Immature natural killer cell (primary cell): ENCODE results near the gene TBC1D14. TPM values are rescaled to one million over a fixed set of nuclear protein-coding genes. Genes with fewer than 3 reads are reported as not detected.

Experiments
- DNase-seq, 3 donors: peaks; one replicate each; pipeline ENCODE4 v3.0.0; 2022; ENCODE audit warnings: mixed read lengths in 1 of 3
- H3K27ac Mint-ChIP-seq, 6 donors: one replicate each; pipeline ENCODE4 v1.8.0; 2020; ENCODE audit warnings: mixed read lengths in 6 of 6, mild to moderate bottlenecking in 5 of 6, inconsistent platforms in 4 of 6, moderate library complexity in 3 of 6
- H3K27me3 Mint-ChIP-seq, 3 donors: one replicate each; pipeline ENCODE4 v1.8.0; 2020 to 2021; ENCODE audit warnings: low read depth in 3 of 3, mild to moderate bottlenecking in 3 of 3, mixed read lengths in 3 of 3, moderate library complexity in 3 of 3, inconsistent platforms in 1 of 3
- H3K36me3 Mint-ChIP-seq, 3 donors: one replicate each; pipeline ENCODE4 v1.8.0; 2020; ENCODE audit warnings: mixed read lengths in 3 of 3, inconsistent platforms in 2 of 3, mild to moderate bottlenecking in 2 of 3
- H3K4me1 Mint-ChIP-seq, 2 donors: one replicate each; pipeline ENCODE4 v1.8.0; 2020; ENCODE audit warnings: inconsistent platforms in 2 of 2, mild to moderate bottlenecking in 2 of 2, mixed read lengths in 2 of 2, moderate library complexity in 1 of 2
- H3K4me3 Mint-ChIP-seq, 5 donors: one replicate each; pipeline ENCODE4 v1.8.0; 2020; ENCODE audit warnings: mild to moderate bottlenecking in 5 of 5, mixed read lengths in 5 of 5, inconsistent platforms in 3 of 5, moderate library complexity in 3 of 5
- H3K9me3 Mint-ChIP-seq, 6 donors: one replicate each; pipeline ENCODE4 v1.8.0; 2020; ENCODE audit warnings: mild to moderate bottlenecking in 6 of 6, mixed read lengths in 6 of 6, inconsistent platforms in 4 of 6, moderate library complexity in 3 of 6
- polyA plus RNA-seq, 3 donors: library from polyadenylated mRNA; unstranded; fragments of 300-500 nt; fragmentation: Illumina TruSeq; gene quantifications; one replicate each; pipeline ENCODE4 v1.2.3, GENCODE V29; 2021

TBC1D14 gene
- polyA plus RNA-seq, 3 donors from 2014 or later: 25.6 to 39.8 (median 26.6) TPM

DNA sequence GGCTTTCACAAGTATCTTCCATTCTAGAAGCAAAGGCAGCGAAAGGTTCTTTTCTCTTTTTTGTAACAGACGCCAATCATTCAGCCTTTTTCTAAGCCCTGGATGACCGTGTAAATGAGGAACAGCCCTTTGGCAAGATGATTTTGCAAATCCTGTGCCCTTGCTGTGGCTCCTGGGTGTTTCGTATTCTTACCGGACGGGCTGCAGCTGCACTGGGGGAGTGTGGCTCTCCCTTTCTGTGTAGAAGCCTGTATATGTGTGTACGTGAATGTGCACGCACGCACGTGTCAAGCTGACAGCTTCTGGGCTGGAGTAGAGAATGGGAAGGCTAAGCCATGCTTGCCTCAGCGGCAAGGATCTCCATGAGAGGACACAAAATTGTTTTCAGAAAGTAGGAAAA lies 150.0 kb downstream of the TBC1D14 start:
- no peak overlapping the region for H3K4me3 Mint-ChIP-seq
- peaks cover 3 to 48% (median 8%) of the 10 kb centered on the region in 3 donors for H3K36me3 Mint-ChIP-seq
- peaks cover 5 to 11% of the 10 kb centered on the region in 2 donors for H3K4me1 Mint-ChIP-seq

DNA sequence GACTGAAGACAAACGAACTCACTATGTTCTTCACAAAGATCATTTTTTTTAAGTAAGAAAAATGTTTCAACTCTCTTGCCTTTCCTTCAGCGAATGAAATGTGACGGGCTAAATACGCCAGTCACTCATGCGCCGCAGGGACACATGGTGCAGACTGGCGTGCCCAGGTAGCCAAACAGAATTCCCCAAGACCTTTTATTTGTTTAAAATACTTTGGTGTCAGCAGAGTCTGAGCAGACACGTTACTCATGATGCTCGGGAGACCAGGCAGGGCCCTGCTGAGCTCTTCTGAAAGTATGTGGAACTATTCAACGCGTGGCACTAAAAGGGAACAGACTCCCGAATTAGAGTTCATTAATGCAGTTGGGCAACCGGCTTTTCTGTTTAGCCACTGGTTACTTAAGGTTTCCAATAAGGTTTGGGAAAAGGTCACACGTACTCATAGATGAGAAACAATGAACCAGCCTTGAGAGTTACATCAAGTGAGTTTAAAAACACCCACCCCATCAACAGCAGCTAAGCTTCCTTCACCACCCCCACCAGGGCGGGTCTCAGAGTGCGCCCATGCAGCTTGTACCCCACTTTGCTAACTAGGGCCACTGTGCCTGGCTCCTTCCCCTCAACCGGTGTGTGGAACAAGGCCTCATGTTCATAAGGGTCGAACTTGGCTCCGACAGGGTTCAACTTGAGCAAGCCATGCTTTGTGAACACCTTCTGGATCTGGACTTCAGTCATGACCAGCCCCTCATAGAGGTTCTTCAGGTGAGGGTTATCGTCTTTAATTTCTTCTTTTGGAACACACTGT lies 150.9 kb downstream of the TBC1D14 start:
- Mint-ChIP-seq H3K9me3 (no peaks in the 10 kb centered on the region), H3K36me3 (peaks cover 3 to 46% (median 8%) of the 10 kb centered on the region in 3 donors), H3K4me1 (peaks cover 9 to 20% of the 10 kb centered on the region in 2 donors), H3K4me3 (no peak overlapping the region), H3K27me3 (peaks cover 0 to 2% (median 0%) of the 10 kb centered on the region in 3 donors), H3K27ac (no peak overlapping the region)
- no peak for DNase-seq

More for the DNA sequence above, 150.0 kb downstream of the TBC1D14 start:
- no peak for DNase-seq
- Mint-ChIP-seq H3K27me3 (peaks cover 0 to 2% (median 0%) of the 10 kb centered on the region in 3 donors), H3K9me3 (no peaks in the 10 kb centered on the region), H3K27ac (no peak overlapping the region)

- H3K27ac Mint-ChIP-seq: peak overlapping the region in 1 of 6 donors; percentile 35
- H3K36me3 Mint-ChIP-seq: peaks cover 3 to 37% (median 6%) of the 10 kb centered on the region in 3 donors
- peaks cover 16 to 32% of the 10 kb centered on the region in 2 donors for H3K4me1 Mint-ChIP-seq
- peaks cover 0 to 2% (median under 1%) of the 10 kb centered on the region in 3 donors for H3K27me3 Mint-ChIP-seq
- no peak overlapping the region for H3K4me3 Mint-ChIP-seq
- H3K9me3 Mint-ChIP-seq: no peaks in the 10 kb centered on the region
- DNase-seq: no peak
Measured at GRCh38 chr4:7061815-7062214, 152.2 kb downstream of the TBC1D14 start.

DNA sequence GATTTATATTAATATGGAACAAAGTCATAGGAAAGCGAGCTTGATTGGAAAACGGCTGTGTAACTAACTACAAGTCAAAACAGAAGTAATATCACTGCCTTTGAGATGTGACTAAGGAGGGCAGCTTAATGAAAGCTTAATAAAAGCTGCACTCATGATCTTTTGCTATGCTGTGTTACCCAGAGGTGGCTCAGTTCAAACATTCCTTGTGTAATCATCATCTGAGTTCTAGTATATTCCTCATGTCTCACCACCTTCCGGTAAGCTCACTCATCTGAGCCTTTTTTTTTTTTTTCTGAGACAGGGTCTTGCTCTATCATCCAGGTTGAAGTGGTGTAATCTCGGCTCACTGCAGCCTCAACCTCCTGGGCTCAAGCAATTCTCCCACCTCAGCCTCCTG lies 153.2 kb downstream of the TBC1D14 start:
- Mint-ChIP-seq H3K27me3 (peaks cover 1 to 4% (median 2%) of the 10 kb centered on the region in 3 donors), H3K36me3 (peaks cover 3 to 37% (median 6%) of the 10 kb centered on the region in 3 donors), H3K4me1 (peaks cover 22 to 41% of the 10 kb centered on the region in 2 donors), H3K4me3 (no peak overlapping the region), H3K27ac (no peak overlapping the region), H3K9me3 (no peaks in the 10 kb centered on the region)
- no peak for DNase-seq

DNA sequence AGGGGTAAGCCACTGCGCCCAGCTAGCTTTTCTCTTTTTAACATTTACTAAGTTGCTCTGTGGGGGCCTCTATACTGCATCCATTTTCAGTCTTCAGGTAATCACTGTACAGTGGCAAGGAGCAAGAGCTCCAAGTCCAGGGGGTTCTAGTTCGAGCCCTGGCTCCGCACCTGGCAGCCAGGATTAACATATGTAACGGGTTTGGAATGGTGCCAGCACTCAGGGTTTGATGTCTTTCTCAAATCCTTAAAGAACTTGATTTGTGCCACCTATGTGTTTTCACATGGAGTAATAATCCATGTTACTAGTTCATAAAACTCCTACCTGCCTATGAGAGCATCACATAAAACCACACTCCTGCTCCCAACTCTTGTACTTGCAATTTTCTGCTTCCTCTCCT lies 153.7 kb downstream of the TBC1D14 start:
- no peak for DNase-seq
- H3K4me3 Mint-ChIP-seq: no peak overlapping the region
- peaks cover 28 to 47% of the 10 kb centered on the region in 2 donors for H3K4me1 Mint-ChIP-seq
- no peaks in the 10 kb centered on the region for H3K9me3 Mint-ChIP-seq
- H3K27ac Mint-ChIP-seq: peak overlapping the region in 2 of 6 donors; percentile 21 to 55
- peaks cover 5 to 8% (median 6%) of the 10 kb centered on the region in 3 donors for H3K27me3 Mint-ChIP-seq
- H3K36me3 Mint-ChIP-seq: peaks cover 3 to 37% (median 6%) of the 10 kb centered on the region in 3 donors

DNA sequence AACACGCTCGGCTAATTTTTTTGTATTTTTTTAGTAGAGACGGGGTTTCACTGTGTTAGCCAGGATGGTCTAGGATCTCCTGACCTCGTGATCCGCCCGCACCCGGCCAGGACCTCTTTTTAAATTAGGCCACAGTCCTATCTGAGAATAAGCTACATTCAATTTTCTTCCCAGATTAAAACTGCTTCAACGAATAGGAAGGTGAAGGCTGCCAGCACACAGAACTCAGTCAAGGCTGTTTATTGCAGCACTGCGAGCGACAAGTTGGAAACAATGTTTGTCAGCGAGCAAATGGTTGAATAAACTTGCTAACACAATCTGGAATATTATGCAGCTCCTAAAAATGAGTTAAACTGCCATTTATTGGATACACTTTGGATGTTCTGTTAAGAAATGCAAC lies 156.4 kb downstream of the TBC1D14 start:
- H3K27ac Mint-ChIP-seq: peak overlapping the region in 2 of 6 donors; percentile 53 to 60
- no peaks in the 10 kb centered on the region for H3K9me3 Mint-ChIP-seq
- H3K36me3 Mint-ChIP-seq: peaks cover 0 to 25% (median 6%) of the 10 kb centered on the region in 3 donors
- peak overlapping the region; percentile 53 to 98 (median 95) for H3K4me3 Mint-ChIP-seq
- DNase-seq: no peak
- peaks cover 5 to 10% (median 8%) of the 10 kb centered on the region in 3 donors for H3K27me3 Mint-ChIP-seq
- H3K4me1 Mint-ChIP-seq: peaks cover 38 to 65% of the 10 kb centered on the region in 2 donors

- no peak for DNase-seq
- H3K27me3 Mint-ChIP-seq: peaks cover 5 to 8% (median 8%) of the 10 kb centered on the region in 3 donors
- peaks cover 38 to 65% of the 10 kb centered on the region in 2 donors for H3K4me1 Mint-ChIP-seq
- H3K9me3 Mint-ChIP-seq: no peaks in the 10 kb centered on the region
- peak overlapping the region; percentile 81 to 98 (median 95) for H3K4me3 Mint-ChIP-seq
- H3K36me3 Mint-ChIP-seq: peaks cover 0 to 20% (median 2%) of the 10 kb centered on the region in 3 donors
- peak overlapping the region in 2 of 6 donors; percentile 53 to 60 for H3K27ac Mint-ChIP-seq
Measured at GRCh38 chr4:7066493-7066892, 156.9 kb downstream of the TBC1D14 start.

DNA sequence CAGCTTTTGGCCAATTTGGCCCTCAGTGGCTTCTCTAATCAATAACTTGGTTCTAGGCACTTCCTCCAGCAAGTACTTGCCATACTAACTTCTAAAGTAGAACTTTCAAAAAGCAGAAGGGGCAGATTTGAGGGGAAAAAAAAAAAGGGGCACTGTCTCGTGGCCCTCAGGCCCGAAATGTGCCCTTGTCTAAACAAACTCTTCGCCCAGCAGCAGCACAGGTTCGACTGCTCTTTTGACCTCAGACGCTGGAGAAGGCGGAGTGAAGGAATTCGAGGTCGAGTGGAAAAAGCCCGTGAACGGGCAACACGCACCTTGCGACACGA lies 157.5 kb downstream of the TBC1D14 start:
- H3K27ac Mint-ChIP-seq: peak overlapping the region; percentile 44 to 88 (median 70)
- peaks cover 0 to 14% (median 0%) of the 10 kb centered on the region in 3 donors for H3K36me3 Mint-ChIP-seq
- H3K27me3 Mint-ChIP-seq: peaks cover 5 to 8% (median 8%) of the 10 kb centered on the region in 3 donors
- H3K9me3 Mint-ChIP-seq: no peaks in the 10 kb centered on the region
- peaks cover 38 to 65% of the 10 kb centered on the region in 2 donors for H3K4me1 Mint-ChIP-seq
- H3K4me3 Mint-ChIP-seq: peak overlapping the region; percentile 81 to 98 (median 95)
- DNase-seq: no peak

DNA sequence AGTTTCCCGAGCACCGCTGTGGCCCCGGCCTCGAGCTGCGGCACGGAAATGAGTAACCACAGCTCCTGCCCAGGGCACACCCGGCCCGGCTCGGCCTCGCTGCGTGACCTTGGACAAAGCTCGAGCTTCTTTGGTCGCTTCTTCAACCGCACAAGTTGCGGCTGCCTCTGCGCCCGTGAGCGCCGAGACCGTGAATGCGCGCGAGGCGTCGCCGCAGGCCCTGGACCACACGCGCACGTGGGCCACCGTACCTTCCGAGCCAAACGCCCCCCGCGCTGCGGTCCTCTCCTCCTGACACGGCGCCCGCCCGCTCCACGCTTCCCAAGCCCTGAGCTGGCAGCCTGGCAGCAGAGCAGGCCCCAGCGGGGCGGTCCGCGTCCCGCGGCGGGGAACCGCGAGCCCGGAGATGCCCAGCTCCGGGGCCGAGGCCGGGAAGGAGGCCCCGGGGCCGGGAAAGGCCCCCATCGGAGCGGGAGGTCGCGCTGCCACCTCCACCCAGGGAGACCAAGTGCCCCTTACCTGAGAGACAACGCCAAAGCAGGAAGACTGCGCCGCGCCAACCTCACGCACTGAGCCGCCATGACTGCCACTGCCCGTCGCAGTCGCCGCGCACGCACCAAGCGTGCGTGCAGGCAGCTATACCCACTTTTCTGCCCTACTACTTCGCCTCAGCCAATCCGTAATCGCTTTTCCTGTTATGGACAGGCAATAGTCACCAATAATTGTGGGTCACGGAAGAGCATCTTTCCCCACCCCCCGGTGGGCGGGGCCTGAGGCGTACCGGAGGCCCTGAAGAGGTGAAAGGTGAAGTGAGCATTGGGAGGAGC lies 158.0 kb downstream of the TBC1D14 start, which contains the start of gene GRPEL1:
Gene GRPEL1, minus strand, starts transcription at position 613 of the 827 bp plus-strand sequence. Its CDS starts 32 bp downstream, at position 581.
- H3K4me1 Mint-ChIP-seq: peaks cover 38 to 65% of the 10 kb centered on the region in 2 donors

GRCh38 chr4:7068279-7068842 lies 158.7 kb downstream of the TBC1D14 start:
- peaks cover 5 to 8% (median 8%) of the 10 kb centered on the region in 3 donors for H3K27me3 Mint-ChIP-seq
- H3K9me3 Mint-ChIP-seq: no peaks in the 10 kb centered on the region
- peak overlapping the region; percentile 88 to 98 (median 95) for H3K4me3 Mint-ChIP-seq
- H3K4me1 Mint-ChIP-seq: peaks cover 38 to 64% of the 10 kb centered on the region in 2 donors
- DNase-seq: no peak
- peaks cover 0 to 5% (median 0%) of the 10 kb centered on the region in 3 donors for H3K36me3 Mint-ChIP-seq
- H3K27ac Mint-ChIP-seq: peak overlapping the region; percentile 87 to 96 (median 95)

More for the DNA sequence above, 158.0 kb downstream of the TBC1D14 start, which contains the start of gene GRPEL1:
- peaks cover 5 to 8% (median 8%) of the 10 kb centered on the region in 3 donors for H3K27me3 Mint-ChIP-seq
- peak within 1 kb of the TSS; percentile 87 to 96 (median 95) for H3K27ac Mint-ChIP-seq
- H3K4me3 Mint-ChIP-seq: peak within 1 kb of the TSS; percentile 88 to 98 (median 95)
- no peaks in the 10 kb centered on the region for H3K9me3 Mint-ChIP-seq
- peaks cover 0 to 11% (median 0%) of the 10 kb centered on the region in 3 donors for H3K36me3 Mint-ChIP-seq
- peak; percentile 100 for DNase-seq

DNA sequence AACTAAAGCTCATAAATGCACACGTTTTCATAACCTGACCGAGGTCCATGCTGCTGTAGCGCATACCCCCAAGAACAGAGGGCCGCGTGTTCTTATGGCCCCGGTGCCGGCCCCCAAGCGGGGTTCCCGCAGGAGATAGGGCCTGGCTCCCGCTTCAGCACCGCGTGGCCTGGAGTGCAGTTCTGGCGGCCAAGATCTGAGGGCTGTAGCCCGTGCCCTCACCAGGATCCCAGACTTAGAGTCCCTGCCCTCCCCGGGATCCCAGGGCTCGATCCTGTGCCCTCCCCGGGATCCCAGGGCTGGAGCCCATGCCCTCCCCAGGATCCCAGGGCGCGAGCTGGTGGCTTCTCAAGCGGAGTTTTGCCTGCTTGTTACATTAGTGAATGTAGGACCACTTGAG lies 159.3 kb downstream of the TBC1D14 start:
- no peaks in the 10 kb centered on the region for H3K36me3 Mint-ChIP-seq
- H3K4me3 Mint-ChIP-seq: peak overlapping the region; percentile 88 to 98 (median 95)
- H3K4me1 Mint-ChIP-seq: peaks cover 38 to 59% of the 10 kb centered on the region in 2 donors
- no peak for DNase-seq
- H3K27me3 Mint-ChIP-seq: peaks cover 5 to 8% (median 8%) of the 10 kb centered on the region in 3 donors
- peak overlapping the region; percentile 87 to 96 (median 95) for H3K27ac Mint-ChIP-seq
- no peaks in the 10 kb centered on the region for H3K9me3 Mint-ChIP-seq

- Mint-ChIP-seq H3K9me3 (no peaks in the 10 kb centered on the region), H3K27ac (peak overlapping the region in 2 of 6 donors; percentile 60 to 78), H3K4me1 (peaks cover 31 to 42% of the 10 kb centered on the region in 2 donors)
Measured at GRCh38 chr4:7070729-7071511, 161.3 kb downstream of the TBC1D14 start.

More at GRCh38 chr4:7070729-7071511, 161.3 kb downstream of the TBC1D14 start:
- DNase-seq: peak; percentile 80 to 84 (median 80)
- Mint-ChIP-seq H3K36me3 (no peaks in the 10 kb centered on the region), H3K27me3 (peaks cover 5 to 8% (median 8%) of the 10 kb centered on the region in 3 donors), H3K4me3 (peak overlapping the region in 4 of 5 donors; percentile 57 to 66 (median 61))
